Measurements from ENCODE around the gene SLA2.
"Not testable (repeated sequence)": the region's sequence is repeated elsewhere in the genome, so short reads cannot be mapped to it uniquely, and the experiment has no call there.

Gene SLA2

GRCh38 chr20:36576081-36576445, 69.9 kb downstream of the SLA2 start:
- no peak for DNase-seq (ENCODE audit: low read depth in 2 of 3, low spot score in 2 of 3)

DNA sequence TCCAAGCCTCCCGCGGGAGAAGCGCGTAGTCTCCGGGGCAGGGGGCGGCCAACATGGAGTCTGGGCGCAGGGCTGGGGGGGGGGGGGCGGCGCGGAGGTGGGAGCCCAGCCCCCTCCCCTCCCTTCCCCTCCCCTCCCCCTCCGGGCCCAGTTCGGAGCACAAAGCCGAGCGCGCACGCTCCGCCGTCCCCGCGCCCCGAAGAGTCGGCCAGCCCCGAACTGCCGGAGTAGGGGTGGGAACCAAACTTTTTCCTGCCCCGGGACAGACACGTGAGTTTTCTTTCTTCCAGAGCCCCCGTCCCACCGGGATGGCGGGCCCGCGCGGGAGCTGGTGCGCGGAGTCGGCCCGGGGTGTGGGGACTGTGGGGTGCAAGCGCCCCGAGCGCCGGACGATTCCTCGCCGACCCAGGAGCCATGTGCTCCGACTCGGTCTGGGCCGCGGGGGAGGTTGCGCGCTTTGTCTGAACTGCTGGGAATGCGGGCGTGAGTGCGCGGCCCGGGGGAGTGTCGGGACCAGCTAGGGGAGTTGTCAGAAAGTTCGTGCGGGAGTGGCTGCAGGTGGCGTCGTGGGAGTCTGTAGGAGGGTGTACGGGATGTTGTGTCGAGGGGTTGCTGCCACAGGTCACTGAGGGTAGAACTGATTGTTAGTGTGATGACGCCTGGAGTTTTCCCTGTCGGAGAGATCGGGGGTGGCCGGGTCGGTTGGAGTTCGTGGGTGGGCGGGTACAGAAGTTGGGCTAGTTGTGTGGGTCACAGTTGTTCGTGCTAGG, 71.4 kb downstream of the SLA2 start:
- DNase-seq (ENCODE audit: low read depth in 2 of 3, low spot score in 2 of 3), result peak in 1 of 3 experiments; percentile 31

- no peak for DNase-seq (ENCODE audit: low read depth in 2 of 3, low spot score in 2 of 3)
These were observed 72.1 kb downstream of the SLA2 start for GRCh38 chr20:36573798-36574365.

DNA sequence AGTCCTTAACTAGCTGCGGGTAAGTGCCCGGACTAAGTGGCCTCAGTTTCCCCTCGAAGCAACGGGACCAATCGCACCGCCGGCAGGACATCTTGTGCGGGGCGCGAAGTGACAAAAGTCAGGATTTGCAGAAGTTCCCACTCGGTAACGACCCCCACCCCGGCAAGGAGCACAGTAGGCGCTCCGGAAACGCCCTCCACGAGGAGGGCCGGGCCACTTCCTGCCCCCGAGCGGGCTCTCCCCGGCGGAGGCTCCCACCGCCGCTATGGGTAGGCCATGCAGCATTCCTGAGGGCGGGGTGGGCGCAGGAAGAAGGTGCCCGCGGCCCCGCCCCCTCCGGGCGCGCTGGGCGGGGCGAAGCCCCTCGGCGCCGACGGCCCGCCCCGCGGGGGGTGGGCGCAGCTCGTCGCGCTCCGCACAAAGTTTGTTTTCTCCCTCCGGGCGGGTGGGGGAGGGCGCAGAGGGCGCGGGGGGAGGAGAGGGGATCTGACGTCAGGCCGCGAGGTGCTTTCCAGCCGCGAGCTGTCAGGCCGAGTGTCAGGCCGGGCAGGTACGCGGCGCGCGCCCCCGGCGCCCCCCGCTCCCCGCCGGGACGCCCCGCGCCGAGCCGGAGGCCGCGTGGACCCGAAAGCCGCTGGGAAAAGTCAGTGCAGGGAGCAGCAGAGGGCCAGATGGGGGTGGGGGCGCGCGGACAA, 72.7 kb downstream of the SLA2 start, which contains the start of gene TGIF2:
TGIF2 (plus strand) TSS at position 495 of the 695 bp plus-strand sequence. CDS start 5,178 bp downstream, outside the sequence.
- DNase-seq (ENCODE audit: low read depth in 2 of 3, low spot score in 2 of 3), result peak; percentile 80 to 91 (median 80)

- peak in 2 of 3 experiments; percentile 33 to 55 for DNase-seq (ENCODE audit: low read depth in 2 of 3, low spot score in 2 of 3)
These were observed 73.3 kb downstream of the SLA2 start for GRCh38 chr20:36572701-36573102.

GRCh38 chr20:36571564-36572504, 74.2 kb downstream of the SLA2 start:
- no peak for DNase-seq (ENCODE audit: low read depth in 2 of 3, low spot score in 2 of 3)

- DNase-seq (ENCODE audit: low read depth in 2 of 3, low spot score in 2 of 3), result no peak
These were observed 76.1 kb downstream of the SLA2 start for GRCh38 chr20:36569847-36570429.

- DNase-seq (ENCODE audit: low read depth in 2 of 3, low spot score in 2 of 3), result no peak
These were observed 80.5 kb downstream of the SLA2 start for GRCh38 chr20:36565520-36565919.

GRCh38 chr20:36564726-36565121, 81.3 kb downstream of the SLA2 start:
- DNase-seq (ENCODE audit: low read depth in 2 of 3, low spot score in 2 of 3), result not testable (repeated sequence)

GRCh38 chr20:36564078-36564725, 81.8 kb downstream of the SLA2 start:
- DNase-seq (ENCODE audit: low read depth in 2 of 3, low spot score in 2 of 3), result not testable (repeated sequence)

DNA sequence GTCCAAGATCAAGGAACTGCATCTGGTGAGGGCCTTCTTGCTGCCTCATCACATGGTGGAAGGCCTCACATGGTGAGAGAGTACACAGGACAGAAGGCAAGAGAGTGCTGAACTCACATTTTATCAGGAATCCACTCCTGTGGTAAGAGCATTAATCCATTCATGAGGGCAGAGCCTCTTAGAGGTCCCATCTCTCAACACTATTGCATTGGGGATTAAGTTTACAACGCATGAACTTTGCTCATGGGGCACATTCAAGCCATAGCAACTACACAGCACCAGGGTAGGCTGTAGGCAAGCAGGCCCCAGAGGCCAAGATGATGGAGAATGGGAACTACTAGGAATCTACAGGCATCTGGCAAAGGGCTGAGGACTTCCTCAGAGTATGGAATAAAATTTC, 82.6 kb downstream of the SLA2 start:
- no peak for DNase-seq (ENCODE audit: low read depth in 2 of 3, low spot score in 2 of 3)

- DNase-seq (ENCODE audit: low read depth in 2 of 3, low spot score in 2 of 3), result no peak
These were observed 83.3 kb downstream of the SLA2 start for GRCh38 chr20:36562724-36563123.
